LNCaP clone FGC (cell line): ENCODE results near the gene TMEM63B.
"Not testable (repeated sequence)": the region's sequence is repeated elsewhere in the genome, so short reads cannot be mapped to it uniquely, and the experiment has no call there.

Experiments
- DNase-seq: peaks from one replicate; pipeline ENCODE4 v3.0.0-alpha.2; 2011; ENCODE audit warnings: low read depth
- H3K4me3 ChIP-seq: 2 replicates; pipeline ENCODE4 v1.5.1; 2011; ENCODE audit warnings: mild to moderate bottlenecking, low read depth, low read length, control low read depth
- CTCF ChIP-seq: IDR thresholded peaks from 2 replicates; pipeline ENCODE4 v1.5.1; 2012; ENCODE audit warnings: mild to moderate bottlenecking; ENCODE audit not compliant: control insufficient read depth, insufficient read depth; ENCODE audit errors: extremely low read depth

The TMEM63B gene

GRCh38 chr6:44193307-44193910 lies 66.1 kb downstream of the TMEM63B start:
- no peak for DNase-seq
- no peak for TF ChIP-seq CTCF
- no peak overlapping the region for H3K4me3 ChIP-seq

GRCh38 chr6:44194326-44194725 lies 67.0 kb downstream of the TMEM63B start:
- H3K4me3 ChIP-seq: no peak overlapping the region
- TF ChIP-seq CTCF: no peak
- DNase-seq: no peak

DNA sequence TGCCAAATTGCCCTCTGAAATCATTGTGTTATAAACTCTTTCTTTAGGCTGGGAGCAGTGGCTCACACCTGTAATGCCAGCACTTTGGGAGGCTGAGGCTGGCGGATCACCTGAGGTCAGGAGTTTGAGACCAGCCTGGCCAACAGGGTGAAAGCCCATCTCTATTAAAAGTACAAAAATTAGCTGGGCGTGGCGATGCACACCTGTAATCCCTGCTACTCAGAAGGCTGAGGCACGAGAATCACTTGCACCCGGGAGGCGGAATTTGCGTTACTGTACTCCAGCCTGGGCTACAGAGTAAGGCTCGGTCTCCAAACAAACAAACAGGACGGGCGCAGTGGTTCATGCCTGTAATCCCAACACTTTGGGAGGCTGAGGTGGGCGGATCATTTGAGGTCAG lies 69.0 kb downstream of the TMEM63B start:
- not testable (repeated sequence) for H3K4me3 ChIP-seq, DNase-seq

DNA sequence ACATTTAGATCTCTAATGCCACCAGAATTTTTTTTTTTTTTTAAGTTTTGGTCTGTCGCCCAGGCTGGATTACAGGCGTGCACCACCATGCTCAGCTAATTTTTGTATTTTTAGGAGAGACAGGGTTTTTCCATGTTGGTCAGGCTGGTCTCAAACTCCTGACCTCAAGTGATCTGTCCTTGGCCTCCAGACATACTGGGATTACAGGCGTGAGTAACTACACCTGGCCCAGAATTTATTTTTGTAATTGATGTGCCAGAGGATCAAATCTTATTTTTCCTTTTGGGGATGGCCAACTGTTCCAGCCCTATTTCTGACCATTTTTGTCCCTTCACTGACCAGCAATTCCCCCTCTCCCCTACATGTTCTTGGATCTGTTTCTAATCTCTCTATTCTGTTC lies 71.3 kb downstream of the TMEM63B start:
- no peak for DNase-seq
- no peak overlapping the region for H3K4me3 ChIP-seq
- TF ChIP-seq CTCF: no peak

DNA sequence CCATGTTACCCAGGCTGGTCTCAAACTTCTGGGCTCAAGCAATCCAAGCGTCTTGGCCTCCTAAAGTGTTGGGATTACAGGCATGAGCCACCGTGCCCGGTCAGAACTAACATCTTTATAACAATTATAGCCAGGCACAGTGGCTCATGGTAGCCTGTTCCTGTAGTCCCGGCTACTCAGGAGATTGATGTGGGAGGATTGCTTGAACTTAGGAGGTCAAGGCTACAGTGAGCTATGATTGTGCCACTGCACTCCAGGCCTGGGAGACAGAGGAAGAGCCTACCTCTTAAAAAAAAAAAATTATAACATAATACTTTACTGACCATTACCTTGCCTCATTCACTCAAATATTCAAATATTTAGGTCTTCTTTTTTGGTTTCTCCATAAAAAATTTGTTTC lies 72.5 kb downstream of the TMEM63B start:
- H3K4me3 ChIP-seq: no peak overlapping the region
- no peak for DNase-seq
- no peak for TF ChIP-seq CTCF

DNA sequence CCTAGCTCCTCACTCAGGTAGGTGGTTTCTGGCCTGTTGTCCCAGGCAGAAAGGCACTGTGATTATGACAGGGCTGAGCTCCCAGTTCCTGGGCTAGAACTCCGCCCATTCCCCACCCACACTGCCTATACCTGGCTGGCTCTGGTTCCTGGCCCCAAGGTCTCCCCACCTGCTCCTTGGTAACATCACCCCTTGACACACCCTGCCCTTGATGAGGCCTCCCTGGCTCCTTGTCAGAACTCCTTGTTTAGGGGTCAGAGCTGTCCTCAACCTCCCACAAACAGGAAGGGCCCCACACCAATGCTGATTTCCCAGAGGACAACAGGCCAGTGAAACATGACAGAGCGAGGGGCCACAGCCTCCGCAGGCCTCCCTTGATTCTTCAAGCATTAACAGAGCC lies 73.8 kb downstream of the TMEM63B start:
- H3K4me3 ChIP-seq: no peak overlapping the region
- no peak for DNase-seq
- TF ChIP-seq CTCF: no peak

DNA sequence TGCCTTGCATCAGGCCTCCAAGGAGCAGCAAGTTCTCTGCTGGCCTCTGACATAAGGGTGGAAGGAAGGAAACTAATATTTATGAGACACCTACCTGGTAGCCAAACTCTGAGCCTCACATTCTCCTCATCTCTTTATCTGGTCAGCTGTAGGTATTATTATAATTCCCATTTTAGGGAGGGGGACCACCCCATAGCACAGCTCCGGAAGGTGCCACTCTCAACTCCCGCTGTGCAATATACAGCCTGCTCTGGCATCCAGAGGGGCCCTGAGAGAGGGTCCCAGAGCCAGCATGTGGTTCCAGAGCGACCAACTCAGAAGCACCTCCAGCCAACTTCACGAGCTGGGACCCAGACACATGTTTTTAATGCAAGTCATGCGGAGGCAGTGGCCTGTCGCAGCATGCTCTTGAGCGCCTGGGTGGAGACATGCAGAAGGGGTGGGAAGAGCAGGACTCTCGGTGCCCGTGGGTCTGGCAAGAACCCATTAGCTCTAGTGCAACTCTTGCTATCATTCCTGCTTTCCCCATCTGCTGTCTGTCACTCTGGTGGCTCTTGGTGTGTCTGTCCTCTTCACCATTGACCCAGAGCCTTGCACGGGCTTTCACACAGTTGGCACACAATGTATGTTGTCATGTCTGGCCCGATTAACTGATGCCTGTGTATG lies 74.4 kb downstream of the TMEM63B start:
- TF ChIP-seq CTCF: no peak
- DNase-seq: no peak
- H3K4me3 ChIP-seq: no peak overlapping the region
